ENCODE results near the gene PPP1R14D. TPM values are rescaled to one million over a fixed set of nuclear protein-coding genes. Genes with fewer than 3 reads are reported as not detected.

PPP1R14D gene
- total RNA-seq = not detected in 2 replicates

DNA sequence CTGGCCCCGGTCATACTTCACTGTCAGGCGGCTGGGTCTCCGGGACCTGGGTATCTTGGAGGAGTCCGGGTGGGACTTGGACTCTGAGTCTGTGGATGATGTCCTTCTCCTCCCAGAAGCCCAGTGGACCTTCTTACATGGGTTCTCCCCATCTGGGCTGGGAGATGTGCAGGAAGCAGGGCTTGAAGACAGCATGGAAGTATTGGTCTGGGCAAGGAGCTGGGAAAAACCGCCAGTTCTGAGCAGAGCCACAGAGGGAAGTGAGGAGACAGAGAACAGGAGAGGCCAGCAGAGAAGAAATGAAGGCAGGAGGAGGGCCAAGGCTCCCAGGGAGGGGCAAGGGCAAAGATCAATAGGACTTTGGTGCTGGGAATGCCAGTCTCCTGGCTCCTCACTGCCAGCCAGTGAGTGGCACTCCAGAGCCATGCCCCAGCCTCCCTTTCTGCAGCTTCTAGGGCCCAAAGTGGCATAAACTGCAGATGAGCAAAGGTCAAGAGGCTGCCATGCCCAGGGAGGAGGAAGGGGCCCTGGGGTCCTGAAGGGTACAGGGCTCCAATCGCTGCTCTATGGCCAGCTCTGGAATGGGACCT, at the start of gene PPP1R14D:
PPP1R14D (minus strand) TSS at position 262 of the 590 bp plus-strand sequence; CDS start at position 195, 67 bp downstream.

DNA sequence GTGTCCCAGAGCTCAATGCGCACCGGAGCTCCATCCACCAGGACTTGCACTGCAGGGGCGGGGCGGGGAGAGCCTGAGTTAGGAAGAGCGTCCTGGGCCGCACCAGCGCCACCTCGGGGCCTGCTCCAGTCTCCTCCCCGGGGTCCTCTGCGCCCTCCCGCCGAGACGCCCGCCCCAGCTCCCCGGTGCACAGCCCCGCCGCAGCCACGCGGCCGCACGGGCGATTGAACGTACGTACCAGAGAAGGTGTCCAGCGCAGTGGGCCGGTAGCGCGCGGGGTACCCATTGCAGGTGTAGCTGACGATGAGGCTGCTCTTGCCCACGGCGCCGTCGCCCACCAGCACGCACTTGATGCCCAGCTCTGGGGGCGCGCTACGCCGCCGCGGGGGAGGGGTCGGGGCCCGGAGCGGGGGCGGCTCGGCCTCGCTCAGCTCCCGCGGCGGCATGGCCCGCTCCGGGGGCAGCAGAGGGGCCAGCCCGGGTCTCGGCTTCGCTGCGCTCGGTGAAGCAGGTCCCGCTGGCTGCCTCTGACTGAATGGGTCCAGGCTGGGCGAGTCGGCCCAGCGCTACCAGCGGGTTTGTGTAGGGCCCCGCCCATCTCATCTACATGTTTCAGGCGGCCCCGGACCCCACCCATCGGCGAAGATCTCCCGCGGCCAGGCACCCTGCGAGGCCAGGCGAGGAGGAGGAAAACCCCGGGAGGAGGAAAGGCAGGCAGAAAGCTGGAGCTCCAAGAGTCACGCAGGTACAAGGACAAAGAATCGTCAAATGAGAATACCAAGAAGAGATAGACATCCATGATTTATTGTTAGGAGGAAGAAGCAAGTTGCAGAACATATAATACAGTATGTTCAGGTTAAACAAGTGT, 45.4 kb upstream of the PPP1R14D start, which contains the start of gene RHOV:
RHOV (minus strand) TSS at position 541 of the 868 bp plus-strand sequence; CDS start at position 446, 95 bp downstream.

DNA sequence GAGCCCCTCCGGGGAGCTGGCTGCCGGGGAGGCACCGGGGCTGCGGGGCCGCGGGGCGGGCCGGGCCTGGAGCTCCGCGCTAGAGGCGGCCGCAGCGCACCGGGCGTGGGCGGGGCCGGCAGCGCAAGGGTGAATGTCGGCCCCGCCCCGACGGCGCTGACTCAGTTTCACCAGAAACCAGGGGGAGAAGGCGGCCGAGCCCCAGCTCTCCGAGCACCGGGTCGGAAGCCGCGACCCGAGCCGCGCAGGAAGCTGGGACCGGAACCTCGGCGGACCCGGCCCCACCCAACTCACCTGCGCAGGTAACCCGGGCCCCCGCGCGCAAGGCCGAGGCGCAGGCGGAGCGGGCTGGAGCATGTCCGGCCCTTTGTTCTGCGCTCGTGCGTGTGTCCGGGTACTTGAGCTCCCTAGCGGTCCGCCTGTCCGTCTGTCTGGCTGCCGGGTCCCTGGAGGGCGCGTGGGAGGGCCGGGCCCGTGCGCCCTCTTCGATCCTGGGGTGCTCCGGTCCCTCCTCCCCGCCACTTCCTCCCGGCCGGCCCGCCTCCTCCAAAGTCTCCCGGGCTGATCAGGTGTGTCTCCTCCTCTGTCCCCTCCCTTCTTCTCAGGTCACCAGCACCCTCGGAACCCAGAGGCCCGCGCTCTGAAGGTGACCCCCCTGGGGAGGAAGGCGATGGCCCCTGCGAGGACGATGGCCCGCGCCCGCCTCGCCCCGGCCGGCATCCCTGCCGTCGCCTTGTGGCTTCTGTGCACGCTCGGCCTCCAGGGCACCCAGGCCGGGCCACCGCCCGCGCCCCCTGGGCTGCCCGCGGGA, 15.6 kb upstream of the PPP1R14D start, which contains the start of gene SPINT1:
SPINT1 (plus strand) TSS at position 164 of the 811 bp plus-strand sequence; CDS start at position 671, 507 bp downstream.

DNA sequence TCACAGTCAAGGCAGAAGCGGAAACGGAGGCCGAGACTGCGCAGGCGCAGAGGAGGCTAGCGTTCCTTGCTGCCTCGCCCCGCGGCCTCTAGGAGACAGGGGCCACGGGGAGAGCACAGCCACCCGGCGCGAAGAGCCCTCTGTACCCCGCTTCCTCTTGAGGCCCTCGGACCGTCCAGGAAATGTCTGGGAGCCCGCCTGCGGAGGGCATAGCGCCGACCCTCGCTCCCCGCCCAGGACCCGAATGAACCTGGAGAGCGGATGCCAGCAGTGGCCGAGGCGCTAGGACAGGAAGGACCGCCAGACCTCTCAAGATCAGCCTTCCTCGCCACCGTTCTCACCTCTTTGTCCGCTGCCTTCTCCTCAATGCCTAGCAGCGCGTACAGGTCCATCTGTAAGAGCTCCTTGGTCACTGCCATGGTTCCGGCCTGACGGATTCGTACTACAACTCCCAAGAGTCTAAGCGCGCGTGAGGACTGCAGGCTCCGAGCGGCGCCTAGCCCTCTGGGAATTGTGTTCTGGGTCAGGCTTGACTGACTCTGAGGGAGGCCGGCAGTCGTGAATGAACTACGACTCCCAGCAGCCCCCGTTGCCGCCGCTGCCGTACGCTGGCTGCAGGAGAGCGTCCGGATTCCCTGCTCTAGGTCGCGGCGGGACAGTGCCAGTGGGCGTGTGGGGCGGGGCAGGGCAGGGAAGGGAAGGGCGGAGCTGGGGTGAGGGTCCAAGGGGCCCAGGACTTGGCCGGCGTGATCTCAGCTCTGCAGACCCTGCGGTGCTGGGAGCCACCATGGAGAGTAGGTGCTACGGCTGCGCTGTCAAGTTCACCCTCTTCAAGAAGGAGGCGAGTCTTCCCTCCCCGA, 21.2 kb downstream of the PPP1R14D start, which contains the start of the genes DNAJC17 and ZFYVE19:
DNAJC17 (minus strand) TSS at position 446 of the 860 bp plus-strand sequence; CDS start at position 419, 27 bp downstream.
ZFYVE19 (plus strand) TSS at position 62 of the 860 bp plus-strand sequence; CDS start at position 563, 501 bp downstream.

GRCh38 chr15:40769274-40770146, 59.0 kb downstream of the PPP1R14D start, which contains the start of gene C15orf62:
Gene C15orf62 (plus strand): TSS chr15:40769980. CDS start chr15:40770496, 516 bp downstream.

Other genes starting within 250 kb of the PPP1R14D start
- gene KNL1, start 234.5 kb downstream of the PPP1R14D start, total RNA-seq = 30.9 and 40.6 TPM in 2 replicates
- gene RAD51, start 133.5 kb downstream of the PPP1R14D start, total RNA-seq = 12.3 and 16.2 TPM in 2 replicates
- gene RMDN3, start 73.5 kb downstream of the PPP1R14D start, total RNA-seq = 20.9 and 23.1 TPM in 2 replicates
- 4.3 and 6.6 TPM in 2 replicates for gene GCHFR, start 64.6 kb downstream of the PPP1R14D start, total RNA-seq
- 0.13 and 0.15 TPM in 2 replicates for gene C15orf62, start 58.7 kb downstream of the PPP1R14D start, total RNA-seq
- gene ZFYVE19, start 21.6 kb downstream of the PPP1R14D start, total RNA-seq = 17.2 and 26.3 TPM in 2 replicates
- gene DNAJC17, start 21.2 kb downstream of the PPP1R14D start, total RNA-seq = 31.3 and 40.2 TPM in 2 replicates
- gene SPINT1, start 15.3 kb upstream of the PPP1R14D start, total RNA-seq = 1.3 and 2.2 TPM in 2 replicates
- gene RHOV, start 45.5 kb upstream of the PPP1R14D start, total RNA-seq = 0.05 TPM in 1 of 2 replicates, not detected in the other
- 48.2 and 52.1 TPM in 2 replicates for gene VPS18, start 65.7 kb upstream of the PPP1R14D start, total RNA-seq
- gene DLL4, start 100.6 kb upstream of the PPP1R14D start, total RNA-seq = 24.1 and 24.6 TPM in 2 replicates
- gene CHAC1, start 124.8 kb upstream of the PPP1R14D start, total RNA-seq = 5.5 and 8.7 TPM in 2 replicates

Data from mammary microvascular endothelial cell (primary cell).